Lower leg skin (tissue), 3 donors: ENCODE data around the gene CSMD2.

Experiments used
- CTCF ChIP-seq, 3 donors: fragments of 450-650 bp; IDR thresholded peaks; one replicate each; pipeline ENCODE4 v1.5.1; 2016; ENCODE audit warnings: antibody characterized with exemption in 3 of 3, mild to moderate bottlenecking in 3 of 3, moderate library complexity in 2 of 3
- POLR2A ChIP-seq, 2 donors: fragments of 450-650 bp; IDR thresholded peaks; one replicate each; pipeline ENCODE4 v1.6.1; 2016 to 2017; ENCODE audit warnings: antibody characterized with exemption in 2 of 2, mild to moderate bottlenecking in 1 of 2, moderate library complexity in 1 of 2

DNA sequence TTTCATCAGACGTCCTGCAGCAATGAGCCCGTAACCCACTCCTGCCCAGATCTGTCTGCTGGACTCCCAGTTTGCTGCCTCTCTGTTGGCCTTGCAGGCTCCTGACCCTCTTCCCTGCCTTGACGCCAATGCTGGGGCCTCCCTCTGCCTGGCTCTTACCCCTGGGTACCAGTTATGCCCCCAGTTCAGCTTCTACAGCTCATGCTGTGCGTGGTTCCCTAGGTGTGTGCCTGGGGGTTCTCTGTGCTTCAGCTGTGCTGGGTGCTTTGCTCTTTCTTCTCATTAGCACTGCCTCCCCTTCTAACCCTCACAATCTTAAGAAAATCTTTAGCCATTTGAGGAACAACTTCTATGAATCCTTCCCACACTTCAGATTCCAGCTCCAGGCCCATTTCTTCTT is 541.2 kb downstream of the CSMD2 start:
- TF ChIP-seq CTCF (IDR thresholded peaks at IDR 0.05): no peak
- no peak for TF ChIP-seq POLR2A (IDR thresholded peaks at IDR 0.05)
